ENCODE measurements around the gene GAB1.

The GAB1 gene

GRCh38 chr4:143393195-143393594, 56.5 kb downstream of the GAB1 start:
- H3K27me3 ChIP-seq (ENCODE audit: control insufficient read depth, insufficient read depth, low read length) = no peaks in the 10 kb centered on the region
- H3K4me2 ChIP-seq (ENCODE audit: low read length) = no peak overlapping the region
- no peak overlapping the region for H2AFZ ChIP-seq
- no peaks in the 10 kb centered on the region for H3K79me2 ChIP-seq
- no peak overlapping the region for H3K4me3 ChIP-seq (ENCODE audit: low read depth, low read length)
- no peaks in the 10 kb centered on the region for H3K9me3 ChIP-seq (ENCODE audit: control insufficient read depth, low read length)
- H3K4me1 ChIP-seq = no peaks in the 10 kb centered on the region
- no peaks in the 10 kb centered on the region for H3K36me3 ChIP-seq (ENCODE audit: control insufficient read depth, insufficient read depth, low read length)
- no peak for TF ChIP-seq CTCF (IDR thresholded peaks at IDR 0.05)
- no peak overlapping the region for H3K9ac ChIP-seq
- no peak overlapping the region for H3K27ac ChIP-seq

GRCh38 chr4:143394739-143395453, 58.2 kb downstream of the GAB1 start:
- Histone ChIP-seq H3K27ac (no peak overlapping the region), H3K4me1 (no peaks in the 10 kb centered on the region), H3K36me3 (ENCODE audit: control insufficient read depth, insufficient read depth, low read length) (no peaks in the 10 kb centered on the region), H3K9me3 (ENCODE audit: control insufficient read depth, low read length) (no peaks in the 10 kb centered on the region), H2AFZ (no peak overlapping the region), H3K9ac (no peak overlapping the region), H3K4me3 (ENCODE audit: low read depth, low read length) (no peak overlapping the region), H3K27me3 (ENCODE audit: control insufficient read depth, insufficient read depth, low read length) (no peaks in the 10 kb centered on the region), H3K79me2 (no peaks in the 10 kb centered on the region), H3K4me2 (ENCODE audit: low read length) (no peak overlapping the region)
- no peak for TF ChIP-seq CTCF (IDR thresholded peaks at IDR 0.05)

- Histone ChIP-seq H3K27me3 (ENCODE audit: control insufficient read depth, insufficient read depth, low read length) (no peaks in the 10 kb centered on the region), H3K4me2 (ENCODE audit: low read length) (no peak overlapping the region), H2AFZ (no peak overlapping the region), H3K27ac (no peak overlapping the region), H3K9me3 (ENCODE audit: control insufficient read depth, low read length) (no peaks in the 10 kb centered on the region), H3K4me3 (ENCODE audit: low read depth, low read length) (no peak overlapping the region), H3K9ac (no peak overlapping the region), H3K4me1 (no peaks in the 10 kb centered on the region), H3K79me2 (no peaks in the 10 kb centered on the region), H3K36me3 (ENCODE audit: control insufficient read depth, insufficient read depth, low read length) (no peaks in the 10 kb centered on the region)
- no peak for TF ChIP-seq CTCF (IDR thresholded peaks at IDR 0.05)
Measured at GRCh38 chr4:143396695-143397094, 60.0 kb downstream of the GAB1 start.

- Histone ChIP-seq H3K27ac (no peak overlapping the region), H3K27me3 (ENCODE audit: control insufficient read depth, insufficient read depth, low read length) (no peaks in the 10 kb centered on the region), H3K9ac (no peak overlapping the region), H3K79me2 (no peaks in the 10 kb centered on the region), H3K36me3 (ENCODE audit: control insufficient read depth, insufficient read depth, low read length) (no peaks in the 10 kb centered on the region), H3K9me3 (ENCODE audit: control insufficient read depth, low read length) (no peaks in the 10 kb centered on the region), H3K4me2 (ENCODE audit: low read length) (no peak overlapping the region), H2AFZ (no peak overlapping the region), H3K4me3 (ENCODE audit: low read depth, low read length) (no peak overlapping the region), H3K4me1 (peaks cover 2% of the 10 kb centered on the region)
- no peak for TF ChIP-seq CTCF (IDR thresholded peaks at IDR 0.05)
Measured at GRCh38 chr4:143397335-143397734, 60.7 kb downstream of the GAB1 start.

- TF ChIP-seq CTCF (IDR thresholded peaks at IDR 0.05) = no peak
Measured at GRCh38 chr4:143397887-143398286, 61.2 kb downstream of the GAB1 start.

More at GRCh38 chr4:143397887-143398286, 61.2 kb downstream of the GAB1 start:
- Histone ChIP-seq H2AFZ (no peak overlapping the region), H3K27me3 (ENCODE audit: control insufficient read depth, insufficient read depth, low read length) (no peaks in the 10 kb centered on the region), H3K4me1 (peaks cover 5% of the 10 kb centered on the region), H3K79me2 (no peaks in the 10 kb centered on the region), H3K9ac (no peak overlapping the region), H3K9me3 (ENCODE audit: control insufficient read depth, low read length) (no peaks in the 10 kb centered on the region), H3K27ac (no peak overlapping the region), H3K4me3 (ENCODE audit: low read depth, low read length) (no peak overlapping the region), H3K4me2 (ENCODE audit: low read length) (no peak overlapping the region), H3K36me3 (ENCODE audit: control insufficient read depth, insufficient read depth, low read length) (no peaks in the 10 kb centered on the region)

Data from parathyroid adenoma (tissue), 2 donors.